HCT116 (cell line): ENCODE results near the gene ARF1. TPM values are rescaled to one million over a fixed set of nuclear protein-coding genes. Genes with fewer than 3 reads are reported as not detected.

ENCODE experiments used
- ATAC-seq: fragments of 200-7000 bp; cut with Tn5 transposase; 2 replicates; pipeline ENCODE4 v1.9.1; 2020; ENCODE audit warnings: mild to moderate bottlenecking, moderate library complexity
- BruUV-seq: library from RNA; stranded (reverse); fragments of 400-500 nt; replicated peaks from 2 replicates; lab custom pipeline; 2021; lab: Mats Ljungman, UMichigan
- CTCF ChIA-PET: fragments of 300-600 bp; sonication (Branson Sonifier 250); formaldehyde crosslinking; loops from one replicate; lab custom pipeline; 2021; ENCODE audit warnings: antibody characterized with exemption; lab: Charles Lee
- POLR2A ChIA-PET: fragments of 300-600, 350-600 bp; sonication (Branson Sonifier 250); formaldehyde crosslinking; loops from one replicate; lab custom pipeline; 2021; ENCODE audit warnings: antibody characterized with exemption; lab: Charles Lee
- RAD21 ChIA-PET, 2 experiments: fragments of 300-600 bp; sonication (Branson Sonifier 250); formaldehyde crosslinking; loops; one replicate each; lab custom pipeline; 2023; ENCODE audit warnings: low total read pairs in 2 of 2; ENCODE audit not compliant: uncharacterized antibody in 2 of 2, unreplicated experiment in 2 of 2, low non-redundant PET in 1 of 2; lab: Charles Lee
- DNase-seq: peaks from one replicate; pipeline ENCODE4 v3.0.0-alpha.2; 2010; ENCODE audit warnings: low read depth, low spot score
- H2AFZ ChIP-seq: fragments of 200-600 bp; shearing (Covaris generic), sonication (generic); 2 replicates; pipeline ENCODE4 v1.6.1; 2017; ENCODE audit warnings: low read depth, mixed run types, mixed read lengths, antibody characterized with exemption, low read length; ENCODE audit not compliant: poor library complexity, severe bottlenecking
- H3K27ac ChIP-seq: 2 replicates; pipeline ENCODE4 v1.5.1; 2012; ENCODE audit warnings: low read depth, low read length
- H3K27me3 ChIP-seq: fragments of 200-600 bp; sonication (generic); 2 replicates; pipeline ENCODE4 v1.6.1; 2016; ENCODE audit warnings: mixed run types, low read length, mixed read lengths; ENCODE audit not compliant: insufficient read depth
- H3K36me3 ChIP-seq, 2 experiments: fragments of 200-500 bp in 1 of 2; fragments of 200-600 bp in 1 of 2; sonication (Bioruptor generic) in 1 of 2; sonication (generic) in 1 of 2; 2 replicates each; pipeline versions ENCODE4 v1.5.1 to v1.6.1; 2014 to 2016; ENCODE audit warnings: low read length in 2 of 2, inconsistent platforms in 1 of 2, mixed read lengths in 1 of 2, mixed run types in 1 of 2; ENCODE audit not compliant: insufficient read depth in 2 of 2, control insufficient read depth in 1 of 2
- H3K4me1 ChIP-seq, 2 experiments: fragments of 200-600 bp in 1 of 2; sonication (generic) in 1 of 2; 2 replicates each; pipeline versions ENCODE4 v1.5.1 to v1.6.1; 2012 to 2017; ENCODE audit warnings: low read length in 2 of 2, inconsistent platforms in 1 of 2, mild to moderate bottlenecking in 1 of 2, mixed read lengths in 1 of 2, mixed run types in 1 of 2, moderate library complexity in 1 of 2; ENCODE audit not compliant: insufficient read depth in 2 of 2, control insufficient read depth in 1 of 2
- H3K4me2 ChIP-seq: fragments of 200-600 bp; sonication (generic); 2 replicates; pipeline ENCODE4 v1.6.1; 2017; ENCODE audit warnings: mixed run types, low read length, mixed read lengths
- H3K4me3 ChIP-seq, 2 experiments: fragments of 200-600 bp in 1 of 2; sonication (generic) in 1 of 2; replicated peaks in 1 of 2; 2 replicates each; pipeline ENCODE4 v1.5.1; 2011 to 2016; ENCODE audit warnings: low read length in 2 of 2, control low read depth in 1 of 2, low read depth in 1 of 2, mild to moderate bottlenecking in 1 of 2, mixed read lengths in 1 of 2, mixed run types in 1 of 2
- H3K79me2 ChIP-seq: fragments of 200-600 bp; sonication (generic); 2 replicates; pipeline ENCODE4 v1.6.1; 2017; ENCODE audit warnings: mild to moderate bottlenecking, mixed run types, low read length, moderate library complexity, mixed read lengths; ENCODE audit not compliant: insufficient read depth
- H3K9ac ChIP-seq: fragments of 200-600 bp; sonication (generic); 2 replicates; pipeline ENCODE4 v1.6.1; 2016; ENCODE audit warnings: low read length, mixed read lengths
- H3K9me2 ChIP-seq: fragments of 200-600 bp; sonication (generic), shearing (Covaris generic); 2 replicates; pipeline ENCODE4 v1.6.1; 2017; ENCODE audit warnings: mixed run types, mild to moderate bottlenecking, moderate library complexity; ENCODE audit not compliant: insufficient read depth
- H3K9me3 ChIP-seq, 2 experiments: fragments of 200-500 bp in 1 of 2; fragments of 200-600 bp in 1 of 2; sonication (Bioruptor generic) in 1 of 2; sonication (generic) in 1 of 2; 2 replicates each; pipeline ENCODE4 v1.6.1; 2014 to 2017; ENCODE audit warnings: low read length in 2 of 2, mixed read lengths in 2 of 2, inconsistent platforms in 1 of 2, low read depth in 1 of 2, mild to moderate bottlenecking in 1 of 2, mixed run types in 1 of 2, moderate library complexity in 1 of 2; ENCODE audit not compliant: control insufficient read depth in 1 of 2, insufficient read depth in 1 of 2
- H4K20me1 ChIP-seq: fragments of 200-600 bp; sonication (generic), shearing (Covaris generic); 2 replicates; pipeline ENCODE4 v1.6.1; 2017; ENCODE audit warnings: mixed run types, mild to moderate bottlenecking, moderate library complexity; ENCODE audit not compliant: insufficient read depth
- CEBPB ChIP-seq: IDR thresholded peaks from 2 replicates; pipeline ENCODE4 v1.6.1; 2012; ENCODE audit warnings: low read depth
- CTCF ChIP-seq, 3 experiments: fragments of 200-600 bp in 1 of 3; sonication (generic) in 1 of 3; IDR thresholded peaks in 2 of 3; conservative IDR thresholded peaks in 1 of 3; 2 replicates each; pipeline ENCODE4 v1.5.1; 2012 to 2017; ENCODE audit warnings: low read depth in 2 of 3, low read length in 2 of 3, antibody characterized with exemption in 1 of 3, borderline replicate concordance in 1 of 3, control low read depth in 1 of 3, mild to moderate bottlenecking in 1 of 3, mixed read lengths in 1 of 3, mixed run types in 1 of 3, moderate library complexity in 1 of 3; ENCODE audit not compliant: insufficient read depth in 1 of 3
- EGR1 ChIP-seq: IDR thresholded peaks from 2 replicates; pipeline ENCODE4 v1.6.1; 2012; ENCODE audit warnings: low read depth
- EZH2 ChIP-seq: fragments of 200-600 bp; sonication (generic); IDR thresholded peaks from 2 replicates; pipeline ENCODE4 v1.6.1; 2017; ENCODE audit warnings: antibody characterized with exemption, mixed run types
- EZH2phosphoT487 ChIP-seq: fragments of 200-600 bp; IDR thresholded peaks from 2 replicates; pipeline ENCODE4 v1.6.1; 2018; ENCODE audit warnings: antibody characterized with exemption, borderline replicate concordance
- FOSL1 ChIP-seq: IDR thresholded peaks from 2 replicates; pipeline ENCODE4 v1.6.1; 2012; ENCODE audit warnings: low read depth
- JUND ChIP-seq: IDR thresholded peaks from 2 replicates; pipeline ENCODE4 v1.6.1; 2012
- POLR2A ChIP-seq: IDR thresholded peaks from 2 replicates; pipeline ENCODE4 v1.7.0; 2011; ENCODE audit warnings: borderline replicate concordance; ENCODE audit not compliant: insufficient read depth, insufficient read length; ENCODE audit errors: extremely low read depth
- POLR2AphosphoS5 ChIP-seq: IDR thresholded peaks from 2 replicates; pipeline ENCODE4 v1.6.1; 2011; ENCODE audit warnings: mild to moderate bottlenecking, low read depth, low read length, moderate library complexity
- RAD21 ChIP-seq: IDR thresholded peaks from 2 replicates; pipeline ENCODE4 v1.6.1; 2012; ENCODE audit warnings: low read depth, mild to moderate bottlenecking
- REST ChIP-seq: IDR thresholded peaks from 2 replicates; pipeline ENCODE4 v1.6.1; 2012; ENCODE audit warnings: low read depth
- SIN3A ChIP-seq: IDR thresholded peaks from 2 replicates; pipeline ENCODE4 v1.6.1; 2012; ENCODE audit warnings: low read depth
- SP1 ChIP-seq: IDR thresholded peaks from 2 replicates; pipeline ENCODE4 v1.6.1; 2012; ENCODE audit warnings: low read depth
- TCF7L2 ChIP-seq: IDR thresholded peaks from 2 replicates; pipeline ENCODE4 v1.7.0; 2011; ENCODE audit warnings: borderline replicate concordance, inconsistent platforms; ENCODE audit not compliant: insufficient read depth, insufficient read length; ENCODE audit errors: extremely low read depth
- ZBTB33 ChIP-seq: IDR thresholded peaks from 2 replicates; pipeline ENCODE4 v1.6.1; 2011; ENCODE audit warnings: mild to moderate bottlenecking, low read length, moderate library complexity; ENCODE audit not compliant: insufficient replicate concordance; ENCODE audit errors: extremely low read depth
- ZFX ChIP-seq: fragments of 450-650 bp; IDR thresholded peaks from 2 replicates; pipeline ENCODE4 v1.6.1; 2017
- ZNF274 ChIP-seq: fragments of 200-500 bp; sonication (Bioruptor generic); IDR thresholded peaks from 2 replicates; pipeline ENCODE4 v1.6.1; 2014; ENCODE audit warnings: mild to moderate bottlenecking, low read depth, low read length, inconsistent platforms
- intact Hi-C: fragments of 100-400 bp; cut with micrococcal nuclease; formaldehyde crosslinking; loops from 2 replicates; pipeline ENCODE4 v1.10.0; 2022
- total RNA-seq: library from RNA; stranded (reverse); gene quantifications from one replicate; pipeline ENCODE4 v1.2.1, GENCODE V29; 2021; ENCODE audit not compliant: unreplicated experiment

The ARF1 gene
- total RNA-seq, 1 experiment from 2014 or later, result 394 TPM

- Histone ChIP-seq H3K79me2 (peaks cover 97% of the 10 kb centered on the region), H3K27ac (no peak overlapping the region), H3K9me3 (peaks cover 10 to 19% of the 10 kb centered on the region in 2 experiments; a peak in 2 of 4 replicates), H3K36me3 (peaks cover 15 to 68% of the 10 kb centered on the region in 2 experiments), H3K4me2 (no peak overlapping the region), H3K4me3 (no peak overlapping the region), H4K20me1 (peaks cover 21% of the 10 kb centered on the region; the same call in 1 of the 2 replicates), H3K4me1 (no peaks in the 10 kb centered on the region)
- no TSS peak for BruUV-seq
- RAD21 ChIA-PET, result no interaction called here
- no peak for DNase-seq
- TF ChIP-seq CTCF (IDR thresholded peaks at IDR 0.05 in 2 of 3, conservative IDR thresholded peaks at IDR 0.05 in 1 of 3; ENCODE audit: borderline replicate concordance in 1 of 3, insufficient read depth in 1 of 3, low read depth in 2 of 3, low read length in 2 of 3) (no peak), ZFX (no peak), TCF7L2 (no peak), EGR1 (no peak), JUND (no peak), FOSL1 (no peak), SP1 (no peak), EZH2 (no peak), ZBTB33 (no peak), RAD21 (no peak), EZH2phosphoT487 (no peak), ZNF274 (no peak), CEBPB (no peak), REST (no peak), SIN3A (no peak), POLR2A (no peak), POLR2AphosphoS5 (no peak)
- TF ChIP-seq, all 23 proteins: peak for 0
- Histone ChIP-seq H3K27me3 (no peaks in the 10 kb centered on the region), H3K9ac (no peak overlapping the region), H2AFZ (no peak overlapping the region), H3K9me2 (no peaks in the 10 kb centered on the region)
- no peak for ATAC-seq
- intact Hi-C loops, result no loop called here
- ChIA-PET POLR2A (no interaction called here), CTCF (no interaction called here)
Measured at GRCh38 chr1:228095938-228096337, 13.4 kb downstream of the ARF1 start.
